Stimulated activated CD4-positive, alpha-beta T cell treated with anti-CD3 and anti-CD28 coated beads, Interleukin-15, amount 100 ng/mL, for 1 hour (primary cell): Measurements from ENCODE around the gene KBTBD12.

Source experiments
- DNase-seq, 2 donors: peaks; one replicate each; pipeline ENCODE4 v3.0.0-alpha.2; 2020; ENCODE audit warnings: low read depth in 1 of 2, low spot score in 1 of 2

KBTBD12 gene

GRCh38 chr3:128009952-128010846, 95.2 kb downstream of the KBTBD12 start:
- no peak for DNase-seq

DNA sequence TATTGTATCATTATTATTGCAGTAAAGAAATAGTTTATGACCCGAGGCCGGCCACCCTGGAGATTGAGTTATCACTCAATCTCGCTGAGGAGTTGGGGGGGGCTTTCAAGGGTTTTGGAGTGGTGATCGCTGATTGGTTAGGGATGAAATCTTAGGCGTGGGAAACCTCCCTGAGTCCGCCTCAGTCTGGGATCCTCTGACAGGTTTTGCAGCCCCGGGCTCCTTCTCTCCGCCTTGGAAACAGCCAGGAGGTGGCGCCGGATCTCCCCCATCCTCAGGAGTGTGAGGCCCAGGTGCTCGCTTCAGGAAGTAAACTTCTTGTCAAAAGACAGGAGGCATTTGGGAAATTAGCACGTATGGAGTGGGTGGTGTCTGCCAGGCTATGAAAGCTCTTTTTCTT, 96.1 kb downstream of the KBTBD12 start:
- DNase-seq = no peak

GRCh38 chr3:128012050-128012449, 97.0 kb downstream of the KBTBD12 start:
- DNase-seq = no peak

DNA sequence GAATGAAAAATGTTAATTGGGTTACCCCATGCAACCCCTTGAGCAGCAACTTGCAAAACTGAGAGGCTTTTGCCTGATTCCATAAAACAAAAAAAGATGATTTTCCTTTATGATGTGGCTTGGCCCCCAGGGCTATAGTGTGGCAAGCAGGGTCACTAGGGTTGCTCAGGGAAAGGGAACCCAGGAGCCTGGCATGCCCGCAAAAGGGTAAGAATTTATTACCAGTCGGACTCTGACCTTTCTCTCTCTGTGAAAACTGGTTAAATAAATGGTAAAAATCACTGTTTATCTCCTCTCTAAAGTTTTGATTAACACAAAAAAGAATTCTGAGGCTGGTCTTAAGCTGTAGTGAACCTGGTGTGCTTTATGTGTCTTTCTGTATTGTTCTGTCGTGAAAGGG, 99.5 kb downstream of the KBTBD12 start:
- DNase-seq = no peak

- DNase-seq = no peak
These were observed 101.5 kb downstream of the KBTBD12 start for GRCh38 chr3:128016502-128016901.

- no peak for DNase-seq
These were observed 106.8 kb downstream of the KBTBD12 start for GRCh38 chr3:128021768-128022372.

DNA sequence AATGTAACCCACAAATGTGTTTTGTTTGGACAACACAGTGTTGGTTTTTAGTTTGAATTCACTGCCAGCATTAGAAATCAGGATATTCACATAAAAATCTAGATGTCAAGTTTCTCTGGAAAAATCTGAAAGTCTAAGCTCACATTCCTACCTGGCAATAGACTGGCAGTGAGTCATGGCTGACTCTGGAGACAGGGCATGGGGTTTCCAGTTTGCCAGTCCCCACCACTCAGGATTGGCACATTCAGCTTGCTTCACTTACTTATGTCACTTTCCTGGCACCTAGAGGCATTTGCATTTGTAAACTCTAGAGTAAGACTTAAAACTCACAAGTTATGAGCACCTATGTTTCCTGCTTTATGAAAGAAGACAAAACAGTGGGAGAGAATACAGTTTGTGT, 118.1 kb downstream of the KBTBD12 start:
- DNase-seq = no peak

DNA sequence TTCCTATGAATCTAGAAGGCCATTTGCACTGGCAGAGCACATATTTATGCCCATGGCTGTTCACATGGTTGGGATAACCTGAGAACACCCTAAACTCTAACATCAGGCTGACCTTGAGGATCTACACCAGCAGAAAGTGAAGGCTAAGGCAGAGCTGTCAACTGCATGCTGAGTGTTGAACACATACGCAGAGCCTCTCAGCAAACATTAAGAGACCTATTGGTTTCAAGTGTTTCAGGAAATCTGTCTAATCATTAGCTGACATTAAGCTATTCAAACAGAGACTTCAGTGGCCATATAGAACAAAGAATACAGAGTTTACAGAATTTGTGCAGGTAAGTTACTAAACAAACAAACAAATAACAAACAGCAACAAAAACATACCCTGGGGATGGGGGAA, 121.1 kb downstream of the KBTBD12 start:
- no peak for DNase-seq
